Measurements from ENCODE around the gene SRSF8.

The SRSF8 gene

GRCh38 chr11:95076416-95076815, 9.7 kb downstream of the SRSF8 start:
- in situ Hi-C loops (cut with HindIII; ENCODE audit: low sequenced_read_pairs) = no loop called here
- peak; percentile 91 for DNase-seq (ENCODE audit: low read depth, low spot score)

GRCh38 chr11:95076981-95077380, 10.3 kb downstream of the SRSF8 start:
- H3K4me3 ChIP-seq (ENCODE audit: low read depth, low read length) = no peak overlapping the region
- no peak for TF ChIP-seq CTCF (IDR thresholded peaks at IDR 0.05; ENCODE audit: low read depth, low read length)
- DNase-seq (ENCODE audit: low read depth, low spot score) = no peak
- in situ Hi-C loops (cut with HindIII; ENCODE audit: low sequenced_read_pairs) = no loop called here

More at GRCh38 chr11:95076416-95076815, 9.7 kb downstream of the SRSF8 start:
- no peak for TF ChIP-seq CTCF (IDR thresholded peaks at IDR 0.05; ENCODE audit: low read depth, low read length)
- H3K4me3 ChIP-seq (ENCODE audit: low read depth, low read length) = no peak overlapping the region

- TF ChIP-seq CTCF (IDR thresholded peaks at IDR 0.05; ENCODE audit: low read depth, low read length) = no peak
- in situ Hi-C loops (cut with HindIII; ENCODE audit: low sequenced_read_pairs) = no loop called here
- DNase-seq (ENCODE audit: low read depth, low spot score) = peak; percentile 43
- no peak overlapping the region for H3K4me3 ChIP-seq (ENCODE audit: low read depth, low read length)
These were observed 11.8 kb downstream of the SRSF8 start for GRCh38 chr11:95078526-95078925.

- DNase-seq (ENCODE audit: low read depth, low spot score) = no peak
- in situ Hi-C loops (cut with HindIII; ENCODE audit: low sequenced_read_pairs) = no loop called here
- no peak for TF ChIP-seq CTCF (IDR thresholded peaks at IDR 0.05; ENCODE audit: low read depth, low read length)
- H3K4me3 ChIP-seq (ENCODE audit: low read depth, low read length) = no peak overlapping the region
These were observed 14.3 kb downstream of the SRSF8 start for GRCh38 chr11:95081010-95081409.

- in situ Hi-C loops (cut with HindIII; ENCODE audit: low sequenced_read_pairs) = no loop called here
- TF ChIP-seq CTCF (IDR thresholded peaks at IDR 0.05; ENCODE audit: low read depth, low read length) = no peak
- no peak overlapping the region for H3K4me3 ChIP-seq (ENCODE audit: low read depth, low read length)
- DNase-seq (ENCODE audit: low read depth, low spot score) = peak; percentile 58
These were observed 14.7 kb downstream of the SRSF8 start for GRCh38 chr11:95081412-95081811.

- no peak overlapping the region for H3K4me3 ChIP-seq (ENCODE audit: low read depth, low read length)
- in situ Hi-C loops (cut with HindIII; ENCODE audit: low sequenced_read_pairs) = no loop called here
- no peak for DNase-seq (ENCODE audit: low read depth, low spot score)
- TF ChIP-seq CTCF (IDR thresholded peaks at IDR 0.05; ENCODE audit: low read depth, low read length) = no peak
These were observed 15.9 kb downstream of the SRSF8 start for GRCh38 chr11:95082576-95083001.

- no peak for TF ChIP-seq CTCF (IDR thresholded peaks at IDR 0.05; ENCODE audit: low read depth, low read length)
- DNase-seq (ENCODE audit: low read depth, low spot score) = no peak
- in situ Hi-C loops (cut with HindIII; ENCODE audit: low sequenced_read_pairs) = no loop called here
These were observed 17.8 kb downstream of the SRSF8 start for GRCh38 chr11:95084509-95084908.

More at GRCh38 chr11:95084509-95084908, 17.8 kb downstream of the SRSF8 start:
- H3K4me3 ChIP-seq (ENCODE audit: low read depth, low read length) = no peak overlapping the region
